Caco-2 (cell line): ENCODE measurements around the gene ATRIP. TPM values are rescaled to one million over a fixed set of nuclear protein-coding genes. Genes with fewer than 3 reads are reported as not detected.

Source experiments
- BruUV-seq: library from RNA; stranded (reverse); fragments of 400-500 nt; replicated peaks from 2 replicates; lab custom pipeline; 2021; lab: Mats Ljungman, UMichigan
- CTCF ChIA-PET: fragments of 300-600 bp; sonication (Branson Sonifier 250); formaldehyde crosslinking; loops from one replicate; lab custom pipeline; 2022; ENCODE audit warnings: antibody characterized with exemption; lab: Charles Lee
- POLR2A ChIA-PET: fragments of 300-600 bp; sonication (Branson Sonifier 250); formaldehyde crosslinking; loops from one replicate; lab custom pipeline; 2022; ENCODE audit warnings: antibody characterized with exemption; lab: Charles Lee
- DNase-seq, 2 experiments: peaks; one replicate each; pipeline versions ENCODE4 v3.0.0 to v3.0.0-alpha.2; 2020 to 2022
- H3K27me3 ChIP-seq: replicated peaks from 2 replicates; pipeline ENCODE4 v1.6.0; 2011; ENCODE audit warnings: low read length; ENCODE audit not compliant: control insufficient read depth, insufficient read depth
- H3K36me3 ChIP-seq: 2 replicates; pipeline ENCODE4 v1.5.1; 2011; ENCODE audit warnings: low read length; ENCODE audit not compliant: control insufficient read depth, insufficient read depth
- H3K4me1 ChIP-seq: fragments of 250-450 bp; sonication (Bioruptor Pico); 2 replicates; pipeline ENCODE4 v1.5.1; 2020; ENCODE audit warnings: mild to moderate bottlenecking
- H3K4me3 ChIP-seq: 2 replicates; pipeline ENCODE4 v1.5.1; 2011; ENCODE audit warnings: low read depth, mild to moderate bottlenecking, control low read depth, low read length
- H3K9me3 ChIP-seq: fragments of 250-450 bp; sonication (Bioruptor Pico); 2 replicates; pipeline ENCODE4 v1.5.1; 2020; ENCODE audit warnings: mild to moderate bottlenecking, moderate library complexity
- H3K27ac Mint-ChIP-seq: one replicate; pipeline ENCODE4 v1.8.0; 2022; ENCODE audit warnings: mixed read lengths; ENCODE audit not compliant: unreplicated experiment
- H3K27me3 Mint-ChIP-seq: one replicate; pipeline ENCODE4 v1.8.0; 2022; ENCODE audit warnings: mixed read lengths; ENCODE audit not compliant: insufficient read depth, unreplicated experiment
- H3K36me3 Mint-ChIP-seq: one replicate; pipeline ENCODE4 v1.8.0; 2022; ENCODE audit warnings: mild to moderate bottlenecking, mixed read lengths; ENCODE audit not compliant: insufficient read depth, unreplicated experiment
- H3K4me1 Mint-ChIP-seq: one replicate; pipeline ENCODE4 v1.8.0; 2022; ENCODE audit warnings: low read depth, mixed read lengths; ENCODE audit not compliant: unreplicated experiment
- H3K4me3 Mint-ChIP-seq: one replicate; pipeline ENCODE4 v1.8.0; 2022; ENCODE audit warnings: mild to moderate bottlenecking, moderate library complexity, mixed read lengths; ENCODE audit not compliant: unreplicated experiment
- H3K9me3 Mint-ChIP-seq: one replicate; pipeline ENCODE4 v1.8.0; 2022; ENCODE audit warnings: mixed read lengths; ENCODE audit not compliant: unreplicated experiment
- CTCF ChIP-seq, 2 experiments: fragments of 200-600 bp in 1 of 2; IDR thresholded peaks; 1 replicate in 1 of 2; 2 replicates in 1 of 2; pipeline versions ENCODE4 v1.5.1 to v1.8.0; 2011 to 2022; ENCODE audit warnings: antibody characterized with exemption in 1 of 2, control low read depth in 1 of 2, inconsistent platforms in 1 of 2, low read depth in 1 of 2, low read length in 1 of 2, mild to moderate bottlenecking in 1 of 2, moderate library complexity in 1 of 2; ENCODE audit not compliant: insufficient read depth in 1 of 2, severe bottlenecking in 1 of 2, unreplicated experiment in 1 of 2
- intact Hi-C: fragments of 100-400 bp; cut with micrococcal nuclease; formaldehyde crosslinking; loops from one replicate; pipeline ENCODE4 v1.10.0; 2022; ENCODE audit not compliant: unreplicated experiment
- total RNA-seq: library from RNA; stranded (reverse); gene quantifications from 2 replicates; pipeline ENCODE4 v1.2.3, GENCODE V29; 2022

ATRIP gene
- total RNA-seq, 1 experiment from 2014 or later: 15.9 TPM

GRCh38 chr3:48416546-48416945, 30.0 kb upstream of the ATRIP start:
- Mint-ChIP-seq H3K4me1 (peaks cover 5% of the 10 kb centered on the region), H3K9me3 (no peaks in the 10 kb centered on the region), H3K36me3 (peaks cover 94% of the 10 kb centered on the region), H3K4me3 (no peak overlapping the region), H3K27ac (no peak overlapping the region), H3K27me3 (no peaks in the 10 kb centered on the region)
- H3K36me3 ChIP-seq: peaks cover 16% of the 10 kb centered on the region
- intact Hi-C loops: no loop called here
- no peaks in the 10 kb centered on the region for H3K4me1 ChIP-seq
- no peaks in the 10 kb centered on the region for H3K27me3 ChIP-seq
- POLR2A ChIA-PET: no interaction called here
- no peak for DNase-seq
- H3K9me3 ChIP-seq: no peaks in the 10 kb centered on the region
- BruUV-seq: no TSS peak
- no peak for TF ChIP-seq CTCF (IDR thresholded peaks at IDR 0.05; ENCODE audit: insufficient read depth in 1 of 2, low read depth in 1 of 2, low read length in 1 of 2, severe bottlenecking in 1 of 2, unreplicated experiment in 1 of 2)
- no peak overlapping the region for H3K4me3 ChIP-seq
- CTCF ChIA-PET: interaction anchor here (0.7 to 6.1 kb wide), 4 partner anchors 15 to 141 kb away, joined by 3 to 40 read pairs (median 4); partner anchors contain the start of genes CCDC51 and TMA7

GRCh38 chr3:48417529-48418108, 28.9 kb upstream of the ATRIP start:
- no peak overlapping the region for H3K4me3 Mint-ChIP-seq
- no peak for DNase-seq
- H3K4me1 Mint-ChIP-seq: peaks cover 5% of the 10 kb centered on the region
- Histone ChIP-seq H3K4me1 (no peaks in the 10 kb centered on the region), H3K36me3 (peaks cover 21% of the 10 kb centered on the region), H3K4me3 (no peak overlapping the region), H3K9me3 (no peaks in the 10 kb centered on the region), H3K27me3 (no peaks in the 10 kb centered on the region)
- intact Hi-C loops: no loop called here
- ChIA-PET POLR2A (no interaction called here), CTCF (interaction anchor here (6.1 kb wide), 1 partner anchor 18 kb away, joined by 40 read pairs; no protein-coding TSS in a partner anchor)
- TF ChIP-seq CTCF (IDR thresholded peaks at IDR 0.05; ENCODE audit: insufficient read depth in 1 of 2, low read depth in 1 of 2, low read length in 1 of 2, severe bottlenecking in 1 of 2, unreplicated experiment in 1 of 2): no peak
- no peaks in the 10 kb centered on the region for H3K9me3 Mint-ChIP-seq
- H3K27ac Mint-ChIP-seq: no peak overlapping the region
- H3K27me3 Mint-ChIP-seq: no peaks in the 10 kb centered on the region
- BruUV-seq: no TSS peak
- H3K36me3 Mint-ChIP-seq: peaks cover 83% of the 10 kb centered on the region

GRCh38 chr3:48418140-48418539, 28.4 kb upstream of the ATRIP start:
- H3K4me1 Mint-ChIP-seq: peaks cover 7% of the 10 kb centered on the region
- CTCF ChIA-PET: interaction anchor here (6.1 kb wide), 1 partner anchor 18 kb away, joined by 40 read pairs; no protein-coding TSS in a partner anchor
- Histone ChIP-seq H3K27me3 (no peaks in the 10 kb centered on the region), H3K4me1 (no peaks in the 10 kb centered on the region), H3K4me3 (no peak overlapping the region), H3K36me3 (peaks cover 18% of the 10 kb centered on the region), H3K9me3 (no peaks in the 10 kb centered on the region)
- peaks cover 83% of the 10 kb centered on the region for H3K36me3 Mint-ChIP-seq
- no TSS peak for BruUV-seq
- no peak for TF ChIP-seq CTCF (IDR thresholded peaks at IDR 0.05; ENCODE audit: insufficient read depth in 1 of 2, low read depth in 1 of 2, low read length in 1 of 2, severe bottlenecking in 1 of 2, unreplicated experiment in 1 of 2)
- POLR2A ChIA-PET: no interaction called here
- intact Hi-C loops: no loop called here
- H3K27me3 Mint-ChIP-seq: no peaks in the 10 kb centered on the region
- no peak for DNase-seq
- H3K4me3 Mint-ChIP-seq: no peak overlapping the region
- no peak overlapping the region for H3K27ac Mint-ChIP-seq
- no peaks in the 10 kb centered on the region for H3K9me3 Mint-ChIP-seq
